Measurements from ENCODE around the gene HECW1.

GRCh38 chr7:43553999-43554398, 441.6 kb downstream of the HECW1 start:
- TF ChIP-seq CTCF (IDR thresholded peaks at IDR 0.05) (no peak), EP300 (IDR thresholded peaks at IDR 0.05) (no peak), POLR2A (IDR thresholded peaks at IDR 0.05; ENCODE audit: low read length) (no peak), JUNB (IDR thresholded peaks at IDR 0.05) (no peak), RAD21 (conservative IDR thresholded peaks at IDR 0.05 in 1 of 2, IDR thresholded peaks at IDR 0.05 in 1 of 2) (no peak), SMC3 (IDR thresholded peaks at IDR 0.05) (no peak), HDAC2 (IDR thresholded peaks at IDR 0.05) (no peak), ESRRA (IDR thresholded peaks at IDR 0.05; ENCODE audit: borderline replicate concordance, low read length) (no peak), KDM5A (IDR thresholded peaks at IDR 0.05) (no peak), FOSB (CRISPR knock-in tag; IDR thresholded peaks at IDR 0.05) (no peak), TP53 (CRISPR knock-in tag; IDR thresholded peaks at IDR 0.05) (no peak)
- TF ChIP-seq, protein P1, sequence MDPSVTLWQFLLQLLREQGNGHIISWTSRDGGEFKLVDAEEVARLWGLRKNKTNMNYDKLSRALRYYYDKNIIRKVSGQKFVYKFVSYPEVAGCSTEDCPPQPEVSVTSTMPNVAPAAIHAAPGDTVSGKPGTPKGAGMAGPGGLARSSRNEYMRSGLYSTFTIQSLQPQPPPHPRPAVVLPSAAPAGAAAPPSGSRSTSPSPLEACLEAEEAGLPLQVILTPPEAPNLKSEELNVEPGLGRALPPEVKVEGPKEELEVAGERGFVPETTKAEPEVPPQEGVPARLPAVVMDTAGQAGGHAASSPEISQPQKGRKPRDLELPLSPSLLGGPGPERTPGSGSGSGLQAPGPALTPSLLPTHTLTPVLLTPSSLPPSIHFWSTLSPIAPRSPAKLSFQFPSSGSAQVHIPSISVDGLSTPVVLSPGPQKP (IDR thresholded peaks at IDR 0.05; ENCODE audit: low read depth, low read length): no peak
